Fibroblast of the conjunctiva (primary cell): ENCODE results near the gene USP6.
"Not testable (repeated sequence)": the region's sequence is repeated elsewhere in the genome, so short reads cannot be mapped to it uniquely, and the experiment has no call there.

Source experiments
- DNase-seq: peaks from one replicate; pipeline ENCODE4 v3.0.0-alpha.2; 2010; ENCODE audit warnings: low read depth

USP6 gene

DNA sequence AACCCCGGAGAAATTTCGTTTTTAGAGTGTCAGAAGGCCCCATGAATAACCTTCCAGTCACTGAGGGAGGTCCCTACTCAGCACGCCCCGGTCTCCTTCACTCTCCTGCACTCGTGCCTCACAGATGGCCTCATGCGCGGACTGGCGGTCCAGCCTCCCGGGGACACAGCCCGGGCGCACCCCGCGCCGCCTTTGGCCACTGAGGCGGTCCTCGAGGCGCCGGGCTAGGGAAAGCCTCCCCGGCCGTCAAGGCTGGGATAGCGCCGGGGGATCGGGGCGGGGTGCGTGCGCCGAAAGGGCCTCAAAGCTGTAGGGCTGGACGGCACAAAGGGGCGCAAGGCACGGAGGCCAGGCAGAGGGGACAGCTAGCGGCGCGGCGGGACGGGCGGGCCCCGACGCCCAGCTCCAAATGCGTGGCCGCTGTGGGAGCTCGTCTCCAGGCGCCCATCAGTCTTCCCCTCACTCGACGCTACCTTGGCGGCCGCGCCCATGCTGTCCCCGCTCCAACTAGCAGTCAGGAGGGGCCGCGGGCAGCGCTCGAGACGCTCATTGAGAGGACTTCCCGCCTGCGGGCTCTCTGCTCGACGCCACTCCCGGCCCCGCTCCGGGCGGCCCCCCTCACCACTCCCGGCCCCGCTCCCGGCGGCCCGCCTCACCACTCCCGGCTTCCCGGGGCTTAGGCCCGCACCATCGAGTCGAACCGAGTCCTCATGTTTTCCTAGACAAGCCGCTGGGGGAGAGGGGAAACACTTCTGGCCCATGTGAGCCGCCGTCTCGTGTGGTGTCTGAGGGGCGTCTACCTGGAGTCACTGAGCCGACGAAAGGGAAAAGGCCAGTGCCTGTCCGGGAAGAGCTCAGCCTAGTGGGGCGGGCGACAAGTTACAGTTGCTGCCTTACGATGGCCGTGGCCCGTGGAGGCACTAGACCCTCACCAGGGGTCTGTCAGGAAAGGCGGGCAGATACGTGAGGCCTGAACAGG is at the start of gene USP6:
TSS of gene USP6 (plus strand) at position 360 of the 979 bp plus-strand sequence. CDS start 14,336 bp downstream, outside the sequence.
- DNase-seq: no peak

DNA sequence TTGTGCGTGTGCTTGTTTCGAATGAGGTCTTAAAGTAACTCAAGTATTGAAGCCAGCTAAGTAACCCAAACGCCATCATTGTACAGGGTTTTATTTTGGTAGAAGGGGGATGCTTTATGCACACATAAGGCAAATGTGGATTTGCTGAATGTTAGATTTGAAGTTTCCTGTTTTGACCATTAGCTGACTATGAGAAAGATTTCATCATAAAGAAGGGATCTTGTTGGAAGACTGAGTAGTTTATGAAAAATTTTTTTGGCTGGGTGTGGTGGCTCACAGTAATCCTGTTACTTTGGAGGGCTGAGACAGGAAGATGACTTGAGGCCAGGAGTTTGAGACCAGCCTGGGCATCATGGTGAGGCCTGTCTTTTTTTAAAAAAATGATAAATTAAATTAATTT is 47.6 kb upstream of the USP6 start:
- no peak for DNase-seq

DNA sequence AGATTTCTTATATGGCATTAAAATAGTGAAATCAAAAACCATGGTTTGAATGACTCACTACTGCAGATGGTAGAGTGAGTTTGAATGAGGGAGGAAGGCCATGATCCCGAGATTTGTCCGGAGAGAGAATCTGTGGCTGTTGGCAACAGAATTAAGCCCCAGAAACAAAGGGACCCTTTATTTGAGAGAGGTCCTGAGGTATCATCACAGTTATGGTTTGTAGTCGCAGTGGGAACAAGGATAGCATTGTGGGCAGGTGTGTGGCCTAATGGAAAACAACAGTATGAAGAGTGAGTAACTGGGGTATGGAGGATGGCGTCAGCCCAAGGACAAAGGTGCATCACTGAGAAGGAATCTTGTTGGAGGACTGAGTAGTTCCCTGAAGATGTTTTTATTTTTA is 46.1 kb upstream of the USP6 start:
- DNase-seq: no peak

DNA sequence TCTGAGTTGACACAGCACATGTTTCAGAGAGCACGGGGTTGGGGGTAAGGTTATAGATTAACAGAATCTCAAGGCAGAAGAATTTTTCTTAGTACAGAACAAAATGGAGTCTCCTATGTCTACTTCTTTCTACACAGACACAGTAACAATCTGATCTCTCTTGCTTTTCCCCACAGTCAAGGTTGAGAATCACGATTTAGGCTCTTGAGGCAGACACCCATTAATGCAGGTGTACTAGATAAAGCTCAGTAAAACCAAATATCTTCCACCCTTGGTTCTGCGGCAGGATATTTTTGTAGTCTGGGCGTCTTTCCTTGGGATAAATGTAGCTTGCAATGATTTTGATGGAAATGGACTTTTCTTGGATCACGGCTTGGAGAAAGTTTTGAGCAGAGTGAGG is 40.4 kb upstream of the USP6 start:
- DNase-seq: not testable (repeated sequence)

DNA sequence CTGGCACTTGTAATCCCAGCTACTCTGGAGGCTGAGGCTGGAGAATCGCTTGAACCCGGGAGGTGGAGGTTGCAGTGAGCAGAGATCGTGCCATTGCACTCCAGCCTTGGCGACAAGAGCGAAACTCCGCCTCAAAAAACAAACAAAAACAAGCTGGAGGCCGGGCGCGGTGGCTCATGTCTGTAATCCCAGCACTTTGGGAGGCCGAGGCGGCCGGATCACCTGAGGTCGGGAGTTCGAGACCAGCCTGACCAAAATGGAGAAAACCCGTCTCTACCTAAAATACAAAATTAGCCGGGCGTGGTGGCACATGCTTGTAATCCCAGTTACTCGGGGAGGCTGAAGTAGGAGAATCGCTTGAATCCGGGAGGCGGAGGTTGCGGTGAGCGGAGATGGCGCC is 38.6 kb upstream of the USP6 start:
- not testable (repeated sequence) for DNase-seq

DNA sequence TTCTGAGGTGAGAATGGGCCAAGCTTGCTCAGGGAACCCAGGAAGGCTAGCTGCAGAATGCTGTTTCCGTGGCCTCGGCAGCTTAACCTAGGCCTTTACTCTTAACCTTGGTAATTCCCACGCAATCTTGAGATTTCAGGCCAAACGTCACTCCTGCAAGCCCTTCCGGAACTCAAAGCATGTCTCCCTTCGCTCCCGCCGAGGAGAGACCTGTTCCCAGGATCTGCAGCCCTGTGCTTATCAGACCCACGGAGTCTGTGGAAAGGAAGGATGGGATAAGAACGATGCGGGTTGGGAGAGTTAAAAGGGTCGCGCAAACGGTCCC is 38.1 kb upstream of the USP6 start:
- no peak for DNase-seq

DNA sequence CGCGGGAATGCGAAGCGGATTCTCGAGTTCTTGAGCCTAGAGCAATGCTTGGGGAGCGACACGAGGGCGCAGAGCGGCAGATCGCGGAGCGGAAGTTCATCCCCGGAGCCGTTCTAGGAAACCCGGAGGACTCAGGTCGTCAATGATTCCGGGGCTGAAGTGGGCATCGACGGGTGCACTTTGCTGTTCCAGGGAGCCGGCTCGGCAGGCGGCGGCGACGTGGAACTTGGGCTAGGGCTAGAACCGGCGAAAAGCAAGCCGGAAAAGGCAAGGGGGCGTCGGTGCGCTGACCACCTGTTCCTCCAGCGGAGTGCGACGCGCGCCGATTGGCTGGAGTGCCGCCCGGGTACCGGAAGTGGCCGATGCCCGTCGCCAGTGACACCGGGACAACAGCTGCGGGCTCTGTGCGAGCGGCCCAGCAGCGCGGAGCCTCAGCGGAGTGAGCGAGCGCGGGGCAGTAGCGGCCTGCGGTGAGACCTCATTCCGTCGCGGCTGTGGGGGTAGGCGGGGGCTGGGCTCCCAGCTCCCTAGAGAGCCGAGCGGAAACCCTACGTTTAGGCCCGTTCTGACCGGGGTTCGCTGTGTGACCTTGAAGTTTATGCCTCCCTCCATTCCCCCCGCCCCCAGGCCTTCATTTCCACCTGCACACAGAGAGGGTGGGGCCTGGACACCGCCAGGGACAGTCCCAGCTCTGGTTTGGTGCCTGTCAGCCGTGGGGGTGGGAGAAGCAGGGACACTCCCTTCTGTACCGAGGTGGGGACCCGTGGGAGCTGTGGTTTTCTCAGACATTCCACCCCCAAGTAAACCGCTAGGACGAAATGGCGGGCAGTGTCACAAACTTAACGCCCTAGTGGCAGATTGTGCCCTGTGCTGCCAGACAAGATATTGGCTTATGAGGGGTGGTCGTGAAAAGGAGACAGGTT is 37.5 kb upstream of the USP6 start, which contains the start of gene ZFP3:
TSS of gene ZFP3 (plus strand) at position 362 of the 923 bp plus-strand sequence. CDS start 13,038 bp downstream, outside the sequence.
- DNase-seq: peak; percentile 38

DNA sequence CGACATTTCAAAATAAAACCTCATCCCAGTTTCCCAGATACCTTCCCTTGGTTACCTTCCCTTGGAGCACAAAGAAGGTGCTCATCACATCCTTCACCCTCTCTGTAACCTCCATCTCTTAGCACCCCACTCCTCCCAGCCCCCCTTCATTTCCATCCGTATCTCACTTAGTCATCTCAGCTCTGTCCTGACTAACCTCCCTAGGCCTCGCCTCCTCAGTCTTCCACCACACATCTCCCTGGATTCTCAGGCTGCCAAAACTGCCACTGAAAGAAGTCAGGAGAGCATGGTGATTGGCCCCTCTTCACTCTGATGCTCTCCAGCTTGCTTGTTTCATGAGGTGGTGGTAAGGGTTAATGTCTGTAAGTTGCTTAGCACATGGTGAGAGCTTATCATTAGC is 35.2 kb upstream of the USP6 start:
- no peak for DNase-seq

DNA sequence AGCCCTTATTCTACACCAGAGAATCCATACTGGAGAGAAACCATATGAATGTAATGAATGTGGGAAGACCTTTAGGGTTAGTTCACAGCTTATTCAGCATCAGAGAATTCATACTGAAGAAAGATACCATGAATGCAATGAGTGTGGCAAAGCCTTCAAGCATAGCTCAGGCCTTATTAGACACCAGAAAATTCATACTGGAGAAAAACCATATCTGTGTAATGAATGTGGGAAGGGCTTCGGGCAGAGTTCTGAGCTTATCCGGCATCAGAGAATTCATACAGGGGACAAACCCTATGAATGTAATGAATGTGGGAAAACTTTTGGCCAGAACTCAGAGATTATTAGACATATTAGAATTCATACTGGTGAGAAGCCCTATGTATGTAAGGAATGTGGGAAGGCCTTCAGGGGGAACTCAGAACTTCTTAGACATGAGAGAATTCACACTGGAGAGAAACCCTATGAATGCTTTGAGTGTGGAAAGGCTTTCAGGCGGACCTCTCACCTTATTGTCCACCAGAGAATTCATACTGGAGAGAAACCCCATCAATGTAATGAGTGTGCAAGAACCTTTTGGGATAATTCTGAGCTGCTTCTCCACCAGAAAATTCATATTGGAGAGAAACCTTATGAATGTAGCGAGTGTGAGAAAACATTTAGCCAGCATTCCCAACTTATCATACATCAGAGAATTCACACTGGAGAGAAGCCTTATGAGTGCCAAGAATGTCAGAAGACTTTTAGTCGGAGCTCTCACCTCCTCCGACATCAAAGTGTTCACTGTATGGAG is 23.4 kb upstream of the USP6 start:
- DNase-seq: no peak

DNA sequence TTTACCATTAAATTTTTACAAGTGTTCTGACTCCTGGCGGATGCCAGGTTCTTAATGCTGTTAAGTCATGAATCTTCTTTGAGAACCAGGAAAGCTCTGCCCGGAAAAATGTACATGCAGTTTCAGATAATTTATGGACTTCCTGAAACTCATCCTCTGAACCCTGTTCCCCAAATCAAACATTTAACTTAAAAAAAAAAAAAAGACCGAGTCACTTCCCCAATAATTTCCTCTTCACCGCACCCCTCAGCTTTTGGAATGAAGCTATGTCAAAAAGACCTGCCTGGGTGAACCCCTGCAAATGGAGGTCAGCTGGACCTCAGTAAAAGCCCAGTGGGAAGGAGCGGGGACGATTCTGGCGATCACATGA is 19.1 kb upstream of the USP6 start:
- DNase-seq: no peak

DNA sequence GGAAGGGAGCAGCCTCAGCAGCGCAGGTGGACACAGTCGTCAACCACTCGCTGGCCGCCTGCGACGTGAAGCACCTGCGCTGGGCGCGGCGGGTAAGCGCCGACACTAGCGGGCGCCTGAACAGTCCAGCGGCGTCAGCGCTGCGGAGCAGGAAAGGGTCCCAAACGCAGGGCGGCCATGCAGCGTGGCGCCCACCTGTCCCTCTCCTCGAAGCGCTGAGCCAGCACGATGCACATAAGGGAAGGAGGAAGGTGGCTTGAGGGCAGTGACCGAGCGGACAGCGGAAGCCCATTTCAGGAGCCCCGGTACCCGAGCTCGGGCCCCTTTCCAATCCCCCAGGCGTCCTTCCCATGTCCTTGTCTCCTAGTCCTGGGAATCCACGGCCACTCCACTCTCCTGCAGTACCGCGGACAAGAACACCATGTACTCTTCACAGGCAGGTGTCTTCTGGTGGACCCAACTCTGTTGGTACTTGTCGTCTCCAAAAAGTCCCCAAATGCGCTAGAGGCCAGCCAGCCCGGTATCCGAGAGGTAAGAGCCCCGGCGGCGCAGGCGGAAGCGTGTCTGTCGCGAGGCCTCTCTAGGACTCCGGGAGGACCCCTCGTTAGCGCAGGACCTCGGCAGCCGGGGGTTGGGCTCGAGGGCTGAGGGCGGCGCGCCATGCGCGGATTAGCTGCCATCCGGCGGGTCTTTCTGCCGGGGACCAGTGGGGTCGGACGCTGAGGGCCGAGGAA is 18.6 kb upstream of the USP6 start:
- DNase-seq: no peak

DNA sequence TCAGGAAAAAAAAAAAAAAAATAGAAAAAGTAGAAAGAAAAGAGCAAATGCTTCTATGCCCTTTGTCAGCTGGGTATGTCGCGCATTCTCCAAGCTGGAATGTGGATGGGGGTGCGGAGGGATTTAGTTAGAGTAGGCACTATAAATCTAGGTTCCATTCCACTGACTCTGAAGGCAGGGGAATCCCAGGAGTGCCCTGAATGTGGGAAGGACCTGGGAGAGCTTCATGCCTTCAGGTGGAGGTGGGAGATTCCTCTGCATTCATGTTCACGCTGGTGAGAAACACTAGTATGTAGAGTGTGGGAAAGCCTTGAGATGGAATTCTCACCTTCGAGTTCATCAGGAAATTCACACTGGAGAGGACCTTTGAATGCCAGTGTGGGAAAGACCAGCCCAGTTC is 16.6 kb upstream of the USP6 start:
- DNase-seq: no peak

DNA sequence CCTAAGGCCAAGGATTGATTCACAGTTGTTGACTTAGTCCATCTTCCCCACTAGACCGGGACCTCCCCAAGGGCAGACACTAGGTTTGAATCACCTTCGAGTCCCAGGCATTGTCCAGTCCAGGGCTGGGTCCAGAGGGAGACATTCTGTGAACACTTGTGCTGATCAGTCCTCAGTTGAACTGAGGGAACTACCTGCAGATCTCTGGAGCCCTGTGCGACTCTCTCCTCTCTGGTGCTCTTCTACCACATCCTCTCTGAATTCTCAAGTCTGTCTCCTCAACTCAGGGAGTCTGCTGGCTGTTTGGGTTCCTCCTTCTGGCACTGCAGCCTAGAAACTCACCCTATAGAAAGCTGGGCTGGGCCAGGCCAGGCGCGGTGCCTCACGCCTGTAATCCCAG is 15.0 kb upstream of the USP6 start:
- DNase-seq: no peak

DNA sequence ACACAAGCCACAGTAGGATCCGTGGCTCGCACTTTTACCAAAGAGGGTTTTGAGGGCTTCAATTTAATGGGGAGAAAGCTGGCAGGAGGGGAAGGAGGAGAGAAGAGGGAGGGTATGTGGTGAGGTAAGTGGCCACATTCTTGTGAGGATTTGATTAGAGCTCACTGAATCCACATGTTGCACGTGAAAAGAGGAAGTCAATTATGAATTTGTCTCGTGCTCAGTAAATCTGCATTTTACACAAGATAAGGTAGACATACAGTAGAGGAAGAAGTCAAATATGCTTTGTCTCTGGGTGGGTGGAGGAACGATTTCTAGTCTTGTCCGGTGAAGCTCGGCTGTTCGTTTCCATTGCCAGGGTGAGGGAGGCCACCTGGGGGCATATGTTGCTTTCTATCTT is 5.0 kb upstream of the USP6 start:
- DNase-seq: no peak

DNA sequence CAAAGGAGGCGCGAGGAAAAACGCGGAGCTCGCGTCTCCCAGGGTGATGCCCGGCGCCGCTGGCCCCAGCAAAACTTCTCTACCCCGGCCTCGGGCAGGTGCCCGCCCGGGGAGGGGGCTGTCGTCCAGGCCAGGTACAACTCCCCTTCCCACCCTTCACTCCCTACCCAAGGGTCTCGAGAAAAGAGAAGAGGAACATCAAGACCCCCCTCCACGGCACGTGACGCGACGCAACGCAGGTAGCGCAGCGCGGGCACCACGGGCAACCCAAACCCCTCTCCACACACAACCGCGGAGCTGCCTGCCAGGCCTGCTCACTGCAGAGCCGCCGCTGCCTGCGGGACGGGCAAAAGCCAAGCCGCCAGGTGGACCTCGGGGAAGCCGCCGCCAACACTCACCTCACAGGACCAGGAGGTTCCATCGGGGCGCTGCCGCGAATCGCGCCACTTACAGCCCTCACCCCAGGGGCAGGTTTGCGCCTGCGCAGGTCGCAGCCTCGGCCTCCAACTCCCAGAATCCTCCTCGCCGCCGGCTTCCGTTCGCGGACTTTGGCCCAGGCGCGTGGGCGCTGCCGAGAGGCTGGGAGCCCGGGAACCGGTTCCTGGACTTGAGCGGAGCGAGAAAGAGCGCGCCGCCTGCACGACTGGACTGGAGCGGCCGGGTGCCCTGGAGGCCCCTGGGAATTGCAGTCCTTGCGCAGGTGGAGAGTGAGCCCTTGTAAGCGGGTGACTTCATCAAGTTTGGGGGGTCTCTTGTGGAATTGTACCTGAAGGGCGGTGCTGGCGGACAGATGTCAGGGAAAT is 4.2 kb upstream of the USP6 start, which contains the start of gene ZNF232:
TSS of gene ZNF232 (minus strand) at position 477 of the 803 bp plus-strand sequence. CDS start at position 421, 56 bp downstream.
- DNase-seq: peak; percentile 84

DNA sequence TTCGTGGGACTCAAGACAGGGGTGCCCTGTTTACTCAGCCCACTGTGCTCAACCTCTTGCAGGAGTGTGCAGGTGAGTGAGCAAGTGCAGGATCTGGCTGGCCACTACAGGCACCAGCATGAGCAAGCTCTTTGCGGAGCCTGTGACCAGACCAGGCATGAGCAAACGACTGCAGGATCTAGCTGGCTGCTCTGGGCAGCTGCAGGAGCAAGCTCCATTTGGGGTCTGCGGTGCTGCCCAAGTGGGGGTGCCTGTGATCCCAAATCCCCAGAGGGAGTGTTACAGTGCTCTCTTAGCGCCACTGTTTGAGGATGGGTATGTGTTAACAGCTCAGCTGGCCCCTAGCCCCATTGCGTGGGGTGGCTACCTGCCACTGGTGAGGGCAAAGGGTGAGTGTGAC is 2.4 kb downstream of the USP6 start:
- DNase-seq: no peak

DNA sequence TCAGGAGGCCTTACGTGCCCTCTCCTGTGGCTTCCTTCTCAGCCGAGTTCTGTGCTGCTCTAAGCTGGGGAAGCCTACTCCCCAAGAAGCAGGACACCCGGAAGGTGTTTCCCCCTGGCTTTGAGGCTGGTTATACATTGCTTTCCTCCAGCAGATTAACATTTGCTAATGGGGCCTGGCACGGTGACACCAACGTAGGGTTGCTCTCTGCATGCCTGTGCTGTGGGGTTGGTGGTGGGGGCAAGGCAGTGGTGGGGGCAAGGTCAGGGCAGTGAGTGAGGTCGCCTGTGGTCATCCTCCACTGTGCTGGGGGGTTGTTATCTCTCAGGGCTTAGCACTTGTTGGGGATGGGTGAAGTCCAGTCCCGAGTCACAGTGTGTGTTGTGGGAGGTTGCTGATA is 4.2 kb downstream of the USP6 start:
- DNase-seq: no peak

DNA sequence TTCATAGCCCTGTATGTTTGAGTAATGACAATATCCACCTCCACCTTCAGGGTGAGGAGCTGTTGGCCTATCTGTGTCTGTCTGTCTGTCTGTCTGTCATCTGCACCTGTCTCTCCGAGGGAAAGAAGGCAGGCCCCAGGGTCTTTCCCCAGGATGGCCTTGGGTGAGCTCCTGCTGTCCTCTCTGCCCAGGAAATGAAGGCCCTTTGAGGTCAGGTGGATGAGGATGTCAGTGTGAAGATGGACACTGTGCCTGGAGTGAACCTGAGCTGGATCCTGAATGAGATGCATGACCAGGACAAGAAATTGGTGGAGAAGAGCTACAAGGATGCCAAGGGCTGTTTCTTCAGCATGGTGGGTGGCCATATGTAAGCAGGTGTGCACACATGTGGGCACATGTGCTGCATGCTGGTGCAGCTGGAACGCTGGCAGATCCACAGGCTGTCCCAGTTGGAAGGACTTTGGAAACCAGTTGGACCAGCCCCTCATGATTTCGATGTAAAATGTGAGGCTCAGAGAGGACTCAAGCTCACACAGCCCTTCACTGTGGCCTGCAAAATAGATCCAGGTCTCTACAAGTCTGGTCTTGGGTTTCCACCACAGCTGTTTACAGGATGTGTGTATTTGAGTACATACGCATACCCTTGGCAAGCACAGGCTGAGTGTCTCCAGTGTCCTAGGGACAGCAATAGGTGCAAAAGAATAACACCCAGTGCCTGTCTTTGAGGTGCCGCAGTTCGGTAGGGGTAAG is 4.8 kb downstream of the USP6 start:
- not testable (repeated sequence) for DNase-seq

DNA sequence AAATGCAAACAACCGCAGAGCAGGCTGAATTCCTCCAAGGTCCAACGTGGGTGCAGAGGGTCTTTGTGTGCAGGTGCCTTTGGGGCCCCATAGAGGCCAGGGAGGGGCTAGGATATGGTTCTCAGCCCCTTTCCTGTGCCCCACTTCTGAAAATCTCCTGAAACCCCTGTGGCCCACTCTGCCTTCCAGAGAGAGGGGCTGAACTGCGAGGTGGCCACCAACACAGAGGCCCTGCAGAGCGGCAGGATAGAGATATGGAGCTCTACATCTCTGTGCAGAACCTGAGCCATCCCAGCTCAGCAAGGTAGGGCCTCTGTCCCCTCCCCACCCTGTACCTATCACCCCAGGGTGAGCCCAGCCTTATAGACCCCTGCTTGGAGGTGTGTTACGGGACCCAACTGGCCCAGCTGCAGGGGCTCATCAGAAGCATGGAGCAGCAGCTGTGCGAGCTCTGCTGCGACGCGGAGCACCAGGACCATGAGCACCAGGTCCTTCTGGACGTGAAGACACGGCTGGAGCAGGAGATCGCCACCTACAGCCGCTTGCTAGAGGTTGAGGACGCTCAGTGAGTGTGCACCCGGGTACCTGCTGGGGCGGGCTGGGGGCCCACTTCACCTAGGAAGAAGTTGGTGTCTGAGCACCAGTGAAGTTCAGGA is 5.5 kb downstream of the USP6 start:
- DNase-seq: no peak
